Uterus (tissue), 2 donors: ENCODE measurements around the gene FRRS1.

Source experiments
- POLR2A ChIP-seq, 2 donors: fragments of 450-650 bp; IDR thresholded peaks; one replicate each; pipeline ENCODE4 v1.6.1; 2016; ENCODE audit warnings: antibody characterized with exemption in 2 of 2, mild to moderate bottlenecking in 1 of 2, moderate library complexity in 1 of 2
- TF ChIP-seq, protein P1 (sequence below), 4 experiments: fragments of 200-600 bp in 2 of 4; fragments of 450-650 bp in 2 of 4; sonication (generic) in 2 of 4; IDR thresholded peaks; one replicate each; pipeline ENCODE4 v1.5.1; 2016 to 2019; ENCODE audit warnings: antibody characterized with exemption in 4 of 4, mild to moderate bottlenecking in 2 of 4, moderate library complexity in 1 of 4

DNA sequence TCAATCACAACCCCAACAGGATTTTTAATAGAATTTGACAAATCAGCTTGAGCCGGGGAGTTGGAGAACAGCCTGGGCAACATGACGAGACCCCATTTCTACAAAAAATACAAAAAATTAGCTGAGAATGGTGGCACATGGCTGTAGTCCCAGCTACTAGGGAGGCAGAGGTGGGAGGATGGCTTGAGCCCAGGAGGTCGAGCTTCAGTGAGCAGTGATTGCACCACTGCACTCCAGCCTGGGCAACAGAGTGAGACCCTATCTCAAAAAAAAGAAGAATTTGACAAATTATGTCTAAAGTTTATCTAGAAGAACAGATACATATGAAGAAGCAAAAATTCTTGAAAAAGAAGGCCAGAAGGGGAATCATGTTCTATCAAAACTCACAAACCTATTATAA, 43.2 kb downstream of the FRRS1 start:
- TF ChIP-seq, protein P1, sequence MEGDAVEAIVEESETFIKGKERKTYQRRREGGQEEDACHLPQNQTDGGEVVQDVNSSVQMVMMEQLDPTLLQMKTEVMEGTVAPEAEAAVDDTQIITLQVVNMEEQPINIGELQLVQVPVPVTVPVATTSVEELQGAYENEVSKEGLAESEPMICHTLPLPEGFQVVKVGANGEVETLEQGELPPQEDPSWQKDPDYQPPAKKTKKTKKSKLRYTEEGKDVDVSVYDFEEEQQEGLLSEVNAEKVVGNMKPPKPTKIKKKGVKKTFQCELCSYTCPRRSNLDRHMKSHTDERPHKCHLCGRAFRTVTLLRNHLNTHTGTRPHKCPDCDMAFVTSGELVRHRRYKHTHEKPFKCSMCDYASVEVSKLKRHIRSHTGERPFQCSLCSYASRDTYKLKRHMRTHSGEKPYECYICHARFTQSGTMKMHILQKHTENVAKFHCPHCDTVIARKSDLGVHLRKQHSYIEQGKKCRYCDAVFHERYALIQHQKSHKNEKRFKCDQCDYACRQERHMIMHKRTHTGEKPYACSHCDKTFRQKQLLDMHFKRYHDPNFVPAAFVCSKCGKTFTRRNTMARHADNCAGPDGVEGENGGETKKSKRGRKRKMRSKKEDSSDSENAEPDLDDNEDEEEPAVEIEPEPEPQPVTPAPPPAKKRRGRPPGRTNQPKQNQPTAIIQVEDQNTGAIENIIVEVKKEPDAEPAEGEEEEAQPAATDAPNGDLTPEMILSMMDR (IDR thresholded peaks at IDR 0.05): no peak
- TF ChIP-seq POLR2A (IDR thresholded peaks at IDR 0.05): no peak
